NCI-H2171 treated with DMSO at 0.1 percent for 48 hours (cell line): ENCODE measurements around the gene CFTR.
"Not testable (repeated sequence)": the region's sequence is repeated elsewhere in the genome, so short reads cannot be mapped to it uniquely, and the experiment has no call there.

ENCODE experiments used
- DNase-seq: peaks from one replicate; lab custom pipeline; 2025; lab: John Stamatoyannopoulos, UW

The CFTR gene

DNA sequence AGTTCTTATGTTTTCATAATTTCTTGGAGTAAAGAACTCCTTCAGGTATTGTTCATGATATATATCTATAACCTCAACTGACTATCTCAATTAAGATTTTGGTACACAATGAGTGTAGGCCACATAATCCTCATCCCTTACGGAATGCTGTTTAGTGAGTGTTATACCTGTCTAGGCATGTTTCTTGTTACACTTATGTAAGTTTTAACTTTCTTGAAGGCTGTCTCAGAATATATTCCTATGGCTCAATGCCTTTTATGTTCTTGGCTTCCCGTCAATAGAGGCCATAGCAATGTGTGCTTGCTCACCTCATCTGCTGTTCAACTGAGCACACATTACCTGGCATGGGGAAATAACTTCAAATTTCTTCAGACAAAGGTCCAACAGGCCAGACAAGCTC, 208.3 kb downstream of the CFTR start:
- no peak for DNase-seq

DNA sequence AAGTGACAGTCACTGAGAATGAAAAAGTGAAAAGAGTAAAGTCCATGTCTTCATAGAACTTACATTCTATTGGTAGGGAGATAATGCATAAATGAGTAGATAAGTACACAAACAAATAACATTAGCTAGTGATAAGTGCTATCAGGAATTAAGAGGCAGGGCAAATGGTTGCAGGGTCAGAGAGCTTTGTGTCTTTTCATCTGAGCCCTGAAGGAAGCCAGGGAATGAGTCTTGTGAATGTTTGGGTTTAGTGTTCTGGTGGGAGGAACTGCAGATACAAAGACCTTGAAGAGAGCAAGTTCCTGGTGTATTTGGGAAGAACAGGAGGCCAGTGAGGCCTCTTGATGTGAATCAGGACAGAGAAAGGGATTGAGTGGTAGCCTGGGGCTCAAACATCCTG, 209.6 kb downstream of the CFTR start:
- DNase-seq: no peak

DNA sequence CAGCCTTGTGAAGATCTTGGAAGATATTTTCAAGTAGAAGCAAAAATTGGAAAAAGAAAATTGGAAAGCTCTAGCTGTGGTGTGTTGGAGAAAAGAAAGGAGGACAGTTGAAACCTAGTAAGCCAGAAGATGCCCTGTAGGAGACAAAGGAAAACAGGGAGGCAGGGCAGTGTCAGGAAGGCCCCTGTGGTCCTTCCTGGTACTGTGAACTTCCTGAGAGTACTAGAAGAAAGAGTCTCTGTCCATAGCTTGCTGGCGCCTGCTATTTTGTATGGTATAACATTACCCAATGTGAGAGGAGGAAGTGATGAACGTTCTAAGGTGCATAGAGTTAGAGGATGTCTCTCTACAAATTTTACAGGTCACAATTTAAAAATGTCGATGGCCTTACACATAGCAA, 210.3 kb downstream of the CFTR start:
- no peak for DNase-seq

DNA sequence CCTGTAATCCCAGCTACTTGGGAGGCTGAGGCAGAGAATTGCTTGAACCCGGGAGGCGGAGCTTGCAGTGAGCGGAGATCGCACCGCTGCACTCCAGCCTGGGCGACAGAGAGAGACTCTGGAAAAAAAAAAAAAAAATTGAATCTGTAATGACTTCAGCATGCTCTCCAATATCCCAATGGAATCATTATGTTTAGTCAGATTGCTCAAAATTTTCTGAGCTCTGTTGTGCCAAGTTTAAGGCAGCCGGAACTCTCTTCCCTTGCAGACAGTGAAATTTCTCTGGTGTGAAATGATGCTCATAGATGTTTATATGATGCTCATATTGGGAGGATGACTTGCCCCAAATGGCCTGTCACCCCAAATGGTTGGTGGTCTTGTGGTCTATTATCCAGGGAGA, 212.5 kb downstream of the CFTR start:
- DNase-seq: no peak

DNA sequence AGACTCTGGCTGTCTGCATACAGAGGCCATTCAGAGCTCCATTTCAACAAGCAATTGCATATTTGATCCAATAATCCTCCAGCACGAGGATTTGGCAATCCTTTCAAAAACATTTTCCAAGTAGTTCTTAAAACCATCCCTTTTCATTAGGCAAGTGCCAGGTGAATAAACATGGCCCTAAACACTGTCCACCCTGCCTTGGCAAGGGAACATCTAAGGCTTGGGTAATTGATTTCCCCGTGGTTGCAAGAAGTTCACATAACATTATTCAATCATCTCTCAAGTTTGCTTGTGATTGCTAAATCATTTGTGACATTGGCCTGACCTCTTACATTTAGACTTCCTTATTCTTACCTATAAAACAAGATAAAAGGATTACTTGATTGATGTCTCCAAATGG, 218.2 kb downstream of the CFTR start:
- no peak for DNase-seq

DNA sequence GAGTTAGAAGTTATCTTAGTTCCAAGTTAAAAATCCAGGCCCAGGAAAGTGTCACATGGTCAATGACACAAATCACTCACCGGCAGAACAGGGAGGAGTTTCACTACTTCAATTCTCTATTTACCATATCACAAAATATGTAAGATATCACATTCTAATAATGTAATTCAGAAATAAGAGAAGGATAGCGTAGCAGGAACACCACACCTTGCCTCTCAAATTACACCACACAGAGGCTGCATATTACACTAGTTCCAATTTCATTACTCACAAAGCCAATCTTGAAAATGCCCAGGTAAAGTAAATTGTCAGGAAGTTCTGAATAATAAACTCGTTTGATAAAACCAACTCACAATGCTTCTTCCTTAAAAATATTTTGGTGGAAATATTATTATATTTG, 224.2 kb downstream of the CFTR start:
- no peak for DNase-seq

DNA sequence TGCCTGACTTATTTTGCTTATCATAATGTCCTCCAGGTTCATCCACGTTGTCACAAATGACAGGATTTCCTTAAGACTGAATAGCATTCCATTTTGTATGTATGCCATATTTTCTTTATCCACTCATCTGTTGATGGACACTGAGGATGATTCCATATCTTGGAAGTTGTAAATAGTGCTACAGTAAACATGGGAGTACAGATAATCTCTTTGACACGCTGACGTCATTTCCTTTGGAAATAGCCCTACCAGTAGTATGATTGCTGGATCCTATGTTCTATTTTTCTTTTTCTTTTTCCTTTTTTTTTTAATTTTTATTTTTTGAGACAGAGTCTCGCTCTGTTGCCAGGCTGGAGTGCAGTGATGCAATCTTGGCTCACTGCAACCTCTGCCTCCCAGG, 225.8 kb downstream of the CFTR start:
- no peak for DNase-seq

DNA sequence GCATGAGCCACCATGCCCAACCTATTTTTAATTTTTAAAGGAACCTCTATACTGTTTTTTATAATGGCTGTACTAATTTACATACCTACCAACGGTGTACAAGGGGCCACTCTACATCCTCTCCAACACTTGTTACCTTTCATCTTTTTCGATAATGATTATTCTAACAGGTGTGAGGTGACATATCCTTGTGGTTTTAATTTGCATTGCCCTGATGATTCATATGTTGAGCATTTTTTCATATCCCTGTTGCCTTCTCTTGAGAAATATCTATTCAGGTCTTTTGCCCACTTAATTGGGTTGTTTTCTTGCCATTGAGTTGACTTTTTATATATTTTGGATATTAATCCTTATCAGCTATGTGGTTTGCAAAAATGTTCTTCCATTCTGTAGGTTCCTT, 226.4 kb downstream of the CFTR start:
- no peak for DNase-seq

DNA sequence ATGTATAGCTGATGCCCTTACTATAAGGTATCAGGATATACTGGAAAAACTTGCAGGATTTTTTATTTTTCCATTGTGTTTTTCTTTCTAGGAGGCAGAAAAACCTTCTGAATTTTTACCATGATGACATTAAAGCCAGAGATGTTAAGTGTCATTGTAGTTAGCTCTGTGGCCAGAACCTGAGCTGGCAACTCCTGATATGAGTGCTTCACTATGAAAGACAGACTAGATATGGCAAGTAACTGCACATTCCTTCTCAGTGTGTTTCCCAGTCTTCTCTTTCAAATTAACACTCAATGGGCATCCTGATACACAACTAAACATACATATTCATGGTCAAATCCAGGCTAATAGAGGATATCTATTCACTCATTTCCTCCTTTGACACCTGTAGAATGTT, 227.3 kb downstream of the CFTR start:
- DNase-seq: no peak

GRCh38 chr7:117708173-117708572, 228.3 kb downstream of the CFTR start:
- DNase-seq: not testable (repeated sequence)

DNA sequence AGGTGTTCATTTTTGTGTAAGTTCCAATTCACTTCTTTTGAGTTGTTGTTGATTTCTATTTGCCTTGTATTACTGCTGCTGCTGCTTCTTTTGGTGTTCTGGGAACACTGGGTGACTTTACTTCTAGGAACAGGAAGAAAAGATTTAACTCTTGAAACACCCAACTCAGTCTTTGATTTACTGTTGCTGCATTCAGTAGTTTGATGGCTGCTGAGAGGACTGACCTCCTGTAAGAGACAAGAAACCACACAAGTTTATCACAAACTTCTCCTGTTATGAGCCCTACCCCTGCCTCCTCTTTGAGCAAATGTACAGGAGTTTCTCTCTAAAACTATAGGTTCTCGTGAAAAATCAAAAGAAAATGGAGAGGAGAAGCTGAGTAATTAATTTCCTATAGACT, 231.7 kb downstream of the CFTR start:
- DNase-seq: no peak

GRCh38 chr7:117715784-117716445, 236.1 kb downstream of the CFTR start:
- DNase-seq: peak; percentile 41

DNA sequence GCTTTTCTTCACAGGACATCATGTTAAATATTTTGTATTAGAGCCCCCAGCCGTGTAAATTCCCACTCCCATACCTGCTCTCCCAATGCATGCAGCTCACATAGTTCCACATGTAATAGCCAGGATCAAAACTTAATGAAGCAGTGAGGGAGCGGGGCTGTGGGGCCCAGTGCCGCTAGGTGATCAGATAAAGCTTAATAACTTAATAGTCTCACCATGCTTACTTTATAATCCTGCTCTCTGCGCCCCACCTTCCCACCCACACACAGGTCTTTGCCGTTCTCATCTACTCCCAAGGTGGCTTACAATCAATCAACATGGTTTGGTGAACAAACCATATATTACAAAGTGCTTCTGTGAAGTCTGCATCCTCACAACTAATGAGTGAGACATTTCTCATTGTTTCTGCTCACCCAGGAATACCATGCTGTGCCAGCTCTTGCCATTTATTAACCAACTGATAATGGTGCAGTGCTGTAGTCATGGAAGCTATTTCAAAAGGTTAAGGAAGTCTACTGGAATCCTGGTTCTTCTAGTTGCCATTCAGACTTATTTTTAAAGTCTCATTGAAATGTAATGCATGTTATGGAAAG, 237.0 kb downstream of the CFTR start:
- DNase-seq: no peak

- DNase-seq: no peak
Measured at GRCh38 chr7:117717357-117717756, 237.5 kb downstream of the CFTR start.
